MM.1S (cell line): ENCODE results near the gene KHSRP.

Experiments used
- CTCF ChIP-seq: fragments of 300-600 bp; sonication (generic); IDR thresholded peaks from 2 replicates; pipeline ENCODE4 v1.5.1; 2016; ENCODE audit warnings: antibody characterized with exemption, low read length, mixed read lengths
- EZH2 ChIP-seq: fragments of 300-600 bp; sonication (generic); optimal IDR thresholded peaks from 2 replicates; pipeline ENCODE3; 2017; ENCODE audit warnings: low read depth, mild to moderate bottlenecking, antibody characterized with exemption, low read length, mixed read lengths
- EZH2phosphoT487 ChIP-seq: fragments of 300-600 bp; sonication (generic); IDR thresholded peaks from 2 replicates; pipeline ENCODE4 v1.6.1; 2018; ENCODE audit warnings: antibody characterized with exemption, low read length

DNA sequence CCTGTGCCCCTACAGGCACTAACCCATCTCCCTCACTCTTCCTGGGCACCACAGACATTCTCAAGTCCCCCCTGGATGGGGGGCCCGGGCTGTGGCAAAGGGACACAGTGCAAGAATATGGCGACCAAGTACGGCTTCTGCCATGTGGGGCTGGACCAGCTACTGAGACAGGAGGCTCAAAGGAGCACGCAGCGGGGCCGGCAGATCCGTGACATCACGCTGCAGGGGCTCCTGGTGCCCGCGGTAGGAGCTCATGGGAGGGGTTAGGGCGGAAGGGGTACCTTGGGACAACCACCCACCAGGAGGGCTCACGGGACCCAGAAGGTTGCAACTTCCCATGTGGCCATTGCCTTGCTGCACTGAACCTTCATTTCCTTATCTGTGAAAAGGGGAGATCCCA is 28.3 kb downstream of the KHSRP start:
- TF ChIP-seq CTCF (no peak), EZH2phosphoT487 (no peak), EZH2 (no peak)
